IPS-20b (cell line): ENCODE measurements around the gene CEBPA.

Source experiments
- H3K27ac ChIP-seq: one replicate; pipeline ENCODE4 v1.5.1; 2013; ENCODE audit warnings: low read length
- H3K27me3 ChIP-seq: 2 replicates; pipeline ENCODE4 v1.6.1; 2013; ENCODE audit warnings: mild to moderate bottlenecking, low read length, inconsistent platforms; ENCODE audit not compliant: insufficient read depth
- H3K36me3 ChIP-seq: 2 replicates; pipeline ENCODE4 v1.6.1; 2013; ENCODE audit warnings: low read depth, mild to moderate bottlenecking, inconsistent platforms, low read length, moderate library complexity; ENCODE audit not compliant: insufficient read depth
- H3K4me1 ChIP-seq: 2 replicates; pipeline ENCODE4 v1.6.1; 2013; ENCODE audit warnings: mild to moderate bottlenecking, control low read depth, inconsistent platforms, low read length, moderate library complexity; ENCODE audit not compliant: insufficient read depth
- H3K4me3 ChIP-seq: 2 replicates; pipeline ENCODE4 v1.5.1; 2013; ENCODE audit warnings: mild to moderate bottlenecking, low read length, inconsistent platforms
- H3K9ac ChIP-seq: 2 replicates; pipeline ENCODE4 v1.6.1; 2013; ENCODE audit warnings: low read depth, mild to moderate bottlenecking, inconsistent platforms, low read length, moderate library complexity
- H3K9me3 ChIP-seq: 2 replicates; pipeline ENCODE4 v1.6.1; 2013; ENCODE audit warnings: mild to moderate bottlenecking, low read depth, low read length, inconsistent platforms; ENCODE audit not compliant: insufficient read depth

CEBPA gene

DNA sequence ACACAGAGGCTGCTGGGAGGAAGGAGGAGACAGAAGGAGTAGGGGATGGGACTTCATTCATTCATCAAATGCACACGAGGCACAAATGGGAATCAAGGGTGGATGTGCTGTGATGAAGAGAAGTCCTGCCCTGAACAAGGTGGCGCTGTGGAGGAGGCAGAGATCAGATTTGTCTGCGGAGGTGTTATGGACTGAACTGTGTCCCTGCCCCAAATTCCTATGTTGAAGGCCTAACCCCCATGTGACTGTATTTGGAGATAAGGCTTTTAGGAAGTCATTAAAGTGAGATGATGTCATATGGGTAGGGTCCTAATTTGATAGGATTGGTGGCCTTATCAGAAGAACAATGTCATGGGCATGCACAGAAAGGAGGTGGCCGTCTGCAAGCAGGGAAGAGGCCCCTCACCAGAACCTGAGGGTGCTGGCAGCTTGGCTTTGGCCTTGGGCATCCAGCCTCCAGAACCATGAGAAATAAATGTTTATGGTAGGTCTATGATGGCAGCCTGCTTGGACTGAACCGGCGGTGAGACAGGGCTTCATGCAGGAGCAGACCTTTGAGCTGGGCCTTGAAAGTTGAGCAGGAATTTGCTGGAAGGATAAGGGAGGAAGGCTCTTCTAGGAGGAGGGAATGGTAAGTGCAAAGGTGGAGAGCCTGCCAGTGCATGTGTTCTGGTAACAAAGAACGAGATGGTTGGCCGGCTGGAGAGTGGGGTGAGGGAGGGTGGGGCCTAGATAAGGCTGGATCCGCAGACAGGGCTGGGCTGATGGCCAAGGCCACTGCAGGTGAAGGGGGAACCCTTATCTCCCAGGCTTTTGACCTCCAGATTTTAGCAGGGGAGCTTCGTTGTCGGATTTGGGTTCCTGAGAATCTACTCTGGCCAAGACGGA lies 2.7 kb upstream of the CEBPA start:
- Histone ChIP-seq H3K9ac (no peak overlapping the region), H3K27ac (no peak overlapping the region), H3K4me1 (peaks cover 4% of the 10 kb centered on the region; the same call in 1 of the 2 replicates), H3K9me3 (no peaks in the 10 kb centered on the region), H3K27me3 (peaks cover 48% of the 10 kb centered on the region), H3K4me3 (no peak overlapping the region), H3K36me3 (no peaks in the 10 kb centered on the region)

DNA sequence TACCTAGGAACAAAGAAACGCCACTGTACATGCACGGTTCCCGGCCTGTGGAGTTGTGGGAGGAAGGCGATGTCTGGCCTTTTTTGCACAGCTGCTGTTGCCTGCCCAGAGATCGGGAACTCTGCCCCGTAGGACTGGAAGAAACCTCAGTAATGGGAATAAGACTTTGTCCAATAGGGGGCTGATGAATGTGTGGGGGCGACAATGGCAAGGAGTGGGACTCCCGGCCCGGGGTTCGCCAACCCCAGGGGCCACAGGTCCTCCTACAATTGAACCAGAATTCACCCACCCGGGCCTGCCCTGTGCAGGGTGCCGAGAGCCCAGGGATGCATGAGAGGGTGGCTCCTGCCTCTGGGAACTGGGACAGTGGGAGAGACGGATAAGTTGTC lies 2.0 kb upstream of the CEBPA start:
- H3K27me3 ChIP-seq = peaks cover 55% of the 10 kb centered on the region
- no peak overlapping the region for H3K4me3 ChIP-seq
- no peaks in the 10 kb centered on the region for H3K36me3 ChIP-seq
- no peaks in the 10 kb centered on the region for H3K9me3 ChIP-seq
- no peak overlapping the region for H3K9ac ChIP-seq
- H3K4me1 ChIP-seq = peaks cover 4% of the 10 kb centered on the region; the same call in 1 of the 2 replicates
- H3K27ac ChIP-seq = no peak overlapping the region

DNA sequence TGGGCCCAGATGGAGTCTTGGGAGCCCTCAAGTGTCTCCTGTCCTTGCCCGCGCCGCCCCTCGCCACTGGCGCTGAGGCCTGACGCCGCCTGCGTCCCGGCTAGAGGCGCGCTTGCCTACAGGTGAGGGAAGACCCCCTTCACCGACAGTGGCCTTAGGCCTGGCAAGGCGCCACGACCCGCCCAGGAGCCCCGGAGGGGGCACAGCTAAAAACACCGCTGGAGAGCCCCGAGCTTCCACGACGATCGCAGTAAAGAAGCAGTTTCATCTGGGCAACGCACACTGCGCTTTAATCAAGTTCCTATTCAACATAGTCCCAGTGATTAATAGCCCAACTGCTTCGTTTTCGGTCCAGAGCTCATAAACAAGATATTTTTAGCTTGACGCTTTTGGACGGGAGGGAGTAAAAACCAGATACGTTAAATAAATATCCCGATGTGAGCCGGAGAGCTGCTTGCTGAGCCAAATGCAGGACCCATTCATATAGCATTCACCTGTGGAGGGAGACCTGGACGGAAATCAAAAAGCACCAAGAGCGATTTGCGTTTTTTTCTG lies 1.5 kb upstream of the CEBPA start:
- Histone ChIP-seq H3K9me3 (no peaks in the 10 kb centered on the region), H3K9ac (peak overlapping the region; percentile 56; the same call in 1 of the 2 replicates), H3K27me3 (peaks cover 60% of the 10 kb centered on the region), H3K4me3 (peak overlapping the region; percentile 70), H3K27ac (no peak overlapping the region), H3K36me3 (no peaks in the 10 kb centered on the region), H3K4me1 (peaks cover 4% of the 10 kb centered on the region; the same call in 1 of the 2 replicates)

DNA sequence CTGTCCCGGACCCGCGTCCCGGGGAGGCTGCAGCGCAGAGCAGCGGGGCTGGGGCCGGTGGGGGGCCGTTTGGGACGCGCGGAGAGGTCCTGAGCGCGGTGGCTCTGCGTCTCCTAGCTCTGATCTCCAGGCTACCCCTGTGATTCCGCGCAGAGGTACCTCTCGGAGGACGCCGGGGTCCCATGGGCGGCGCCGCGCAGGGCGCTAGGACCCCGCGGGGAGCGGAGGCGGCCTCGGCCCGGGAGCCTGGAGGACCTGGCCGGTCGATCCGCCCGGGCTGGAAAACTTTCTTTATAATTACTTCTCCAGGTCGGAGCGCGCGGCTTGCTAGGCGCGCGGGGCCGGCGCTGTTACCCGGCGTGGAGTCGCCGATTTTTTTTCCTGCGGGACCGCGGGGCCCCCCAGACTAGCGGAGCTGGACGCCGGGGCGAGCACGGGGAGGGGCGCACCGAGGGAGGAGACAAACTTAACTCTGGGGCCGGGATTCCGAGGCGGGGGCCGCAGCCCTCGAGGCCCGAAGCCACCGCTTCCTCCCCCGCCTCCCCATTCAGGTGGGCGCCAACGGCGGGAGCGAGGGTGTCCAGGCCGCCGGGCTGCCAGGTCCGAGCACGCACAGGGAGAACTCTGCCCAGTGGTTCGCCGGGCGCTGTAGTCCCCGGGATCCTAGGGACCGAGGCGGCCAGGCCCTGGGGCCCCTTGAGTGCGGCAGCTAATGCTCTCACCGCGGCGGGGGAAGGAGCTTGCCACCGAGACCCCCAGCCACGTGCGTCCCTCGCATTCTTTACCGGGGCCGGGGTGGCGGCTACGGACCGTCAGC lies 848 bp upstream of the CEBPA start:
- no peaks in the 10 kb centered on the region for H3K9me3 ChIP-seq
- no peaks in the 10 kb centered on the region for H3K36me3 ChIP-seq
- H3K27ac ChIP-seq = no peak overlapping the region
- H3K4me3 ChIP-seq = peak overlapping the region; percentile 70
- peak overlapping the region; percentile 56; the same call in 1 of the 2 replicates for H3K9ac ChIP-seq
- H3K27me3 ChIP-seq = peaks cover 67% of the 10 kb centered on the region
- peaks cover 4% of the 10 kb centered on the region; the same call in 1 of the 2 replicates for H3K4me1 ChIP-seq

DNA sequence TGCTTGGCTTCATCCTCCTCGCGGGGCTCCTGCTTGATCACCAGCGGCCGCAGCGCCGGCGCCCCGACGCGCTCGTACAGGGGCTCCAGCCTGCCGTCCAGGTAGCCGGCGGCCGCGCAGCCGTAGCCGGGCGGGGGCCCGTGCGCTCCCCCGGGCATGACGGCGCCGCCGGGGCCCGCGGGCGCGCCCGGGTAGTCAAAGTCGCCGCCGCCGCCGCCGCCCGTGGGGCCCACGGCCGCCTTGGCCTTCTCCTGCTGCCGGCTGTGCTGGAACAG lies 497 bp downstream of the CEBPA start:
- peaks cover 80% of the 10 kb centered on the region for H3K27me3 ChIP-seq
- H3K4me1 ChIP-seq = peaks cover 4% of the 10 kb centered on the region; the same call in 1 of the 2 replicates
- H3K4me3 ChIP-seq = peak overlapping the region; percentile 42; the same call in 1 of the 2 replicates
- H3K36me3 ChIP-seq = no peaks in the 10 kb centered on the region
- H3K27ac ChIP-seq = no peak overlapping the region
- H3K9ac ChIP-seq = no peak overlapping the region
- H3K9me3 ChIP-seq = no peaks in the 10 kb centered on the region

DNA sequence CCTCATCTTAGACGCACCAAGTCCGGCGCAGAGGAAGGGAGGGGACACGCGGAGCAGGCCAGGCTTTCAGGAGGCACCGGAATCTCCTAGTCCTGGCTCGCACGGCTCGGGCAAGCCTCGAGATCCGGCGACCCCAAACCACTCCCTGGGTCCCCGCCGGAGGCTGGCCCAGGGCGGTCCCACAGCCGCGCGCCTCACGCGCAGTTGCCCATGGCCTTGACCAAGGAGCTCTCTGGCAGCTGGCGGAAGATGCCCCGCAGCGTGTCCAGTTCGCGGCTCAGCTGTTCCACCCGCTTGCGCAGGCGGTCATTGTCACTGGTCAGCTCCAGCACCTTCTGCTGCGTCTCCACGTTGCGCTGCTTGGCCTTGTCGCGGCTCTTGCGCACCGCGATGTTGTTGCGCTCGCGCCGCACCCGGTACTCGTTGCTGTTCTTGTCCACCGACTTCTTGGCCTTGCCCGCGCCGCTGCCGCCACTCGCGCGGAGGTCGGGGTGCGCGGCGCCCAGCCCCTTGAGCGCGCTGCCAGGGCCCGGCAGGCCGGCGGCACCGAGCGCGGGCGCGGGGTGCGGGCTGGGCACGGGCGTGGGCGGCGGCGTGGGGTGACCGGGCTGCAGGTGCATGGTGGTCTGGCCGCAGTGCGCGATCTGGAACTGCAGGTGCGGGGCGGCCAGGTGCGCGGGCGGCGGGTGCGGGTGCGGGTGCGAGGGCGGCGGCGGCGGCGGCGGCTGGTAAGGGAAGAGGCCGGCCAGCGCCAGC lies 1.0 kb downstream of the CEBPA start:
- no peaks in the 10 kb centered on the region for H3K36me3 ChIP-seq
- H3K4me1 ChIP-seq = peaks cover 4% of the 10 kb centered on the region; the same call in 1 of the 2 replicates
- H3K4me3 ChIP-seq = peak overlapping the region; percentile 61
- peaks cover 80% of the 10 kb centered on the region for H3K27me3 ChIP-seq
- H3K27ac ChIP-seq = no peak overlapping the region
- no peak overlapping the region for H3K9ac ChIP-seq
- no peaks in the 10 kb centered on the region for H3K9me3 ChIP-seq

DNA sequence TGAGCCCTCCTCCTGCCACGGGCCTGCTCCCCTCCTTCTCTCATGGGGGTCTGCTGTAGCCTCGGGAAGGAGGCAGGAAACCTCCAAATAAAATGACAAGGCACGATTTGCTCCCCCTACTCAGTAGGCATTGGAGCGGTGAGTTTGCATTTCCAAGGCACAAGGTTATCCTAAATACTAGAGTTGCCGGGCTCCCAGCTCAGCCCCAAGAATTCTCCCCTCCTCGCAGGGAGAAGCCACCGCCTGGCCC lies 1.5 kb downstream of the CEBPA start:
- peaks cover 4% of the 10 kb centered on the region; the same call in 1 of the 2 replicates for H3K4me1 ChIP-seq
- peak overlapping the region; percentile 61 for H3K4me3 ChIP-seq
- H3K9ac ChIP-seq = no peak overlapping the region
- H3K27ac ChIP-seq = no peak overlapping the region
- H3K27me3 ChIP-seq = peaks cover 80% of the 10 kb centered on the region
- H3K9me3 ChIP-seq = no peaks in the 10 kb centered on the region
- no peaks in the 10 kb centered on the region for H3K36me3 ChIP-seq

DNA sequence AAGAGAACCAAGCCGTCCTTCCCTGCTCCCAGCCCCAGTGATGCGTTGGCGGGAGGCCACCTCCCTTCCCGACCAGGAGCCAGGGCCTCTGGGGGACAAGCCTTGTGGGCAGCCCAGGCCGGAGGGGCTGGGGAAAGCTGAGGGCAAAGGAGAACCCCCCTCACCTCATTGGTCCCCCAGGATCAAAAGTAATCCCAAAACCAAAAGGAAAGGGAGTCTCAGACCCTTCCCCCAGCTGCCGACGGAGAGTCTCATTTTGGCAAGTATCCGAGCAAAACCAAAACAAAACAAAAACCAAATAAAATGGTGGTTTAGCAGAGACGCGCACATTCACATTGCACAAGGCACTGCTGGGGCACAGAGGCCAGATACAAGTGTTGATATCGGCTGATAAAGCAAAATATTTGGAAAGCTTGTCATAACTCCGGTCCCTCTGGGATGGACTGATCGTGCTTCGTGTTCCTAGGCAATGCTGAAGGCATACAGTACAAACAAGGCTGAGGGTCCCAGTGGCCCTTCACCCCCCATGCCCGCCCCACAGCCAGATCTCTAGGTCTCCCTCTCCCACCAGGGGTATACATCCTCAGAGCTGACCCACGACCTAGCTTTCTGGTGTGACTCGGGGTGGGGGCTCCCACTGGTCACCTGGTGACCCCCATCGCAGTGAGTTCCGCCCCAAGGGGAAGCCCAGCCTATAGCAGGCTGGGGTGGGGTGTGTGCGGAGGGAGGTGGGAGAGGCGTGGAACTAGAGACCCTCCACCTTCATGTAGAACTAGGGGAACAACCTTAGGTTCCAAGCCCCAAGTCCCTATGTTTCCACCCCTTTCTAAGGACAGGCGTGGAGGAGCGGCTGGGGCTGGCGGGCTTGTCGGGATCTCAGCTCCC lies 2.1 kb downstream of the CEBPA start:
- Histone ChIP-seq H3K27ac (no peak overlapping the region), H3K27me3 (peaks cover 76% of the 10 kb centered on the region), H3K4me3 (peak overlapping the region; percentile 61; the same call in 1 of the 2 replicates), H3K4me1 (peaks cover 4% of the 10 kb centered on the region; the same call in 1 of the 2 replicates), H3K36me3 (no peaks in the 10 kb centered on the region), H3K9me3 (no peaks in the 10 kb centered on the region), H3K9ac (no peak overlapping the region)

DNA sequence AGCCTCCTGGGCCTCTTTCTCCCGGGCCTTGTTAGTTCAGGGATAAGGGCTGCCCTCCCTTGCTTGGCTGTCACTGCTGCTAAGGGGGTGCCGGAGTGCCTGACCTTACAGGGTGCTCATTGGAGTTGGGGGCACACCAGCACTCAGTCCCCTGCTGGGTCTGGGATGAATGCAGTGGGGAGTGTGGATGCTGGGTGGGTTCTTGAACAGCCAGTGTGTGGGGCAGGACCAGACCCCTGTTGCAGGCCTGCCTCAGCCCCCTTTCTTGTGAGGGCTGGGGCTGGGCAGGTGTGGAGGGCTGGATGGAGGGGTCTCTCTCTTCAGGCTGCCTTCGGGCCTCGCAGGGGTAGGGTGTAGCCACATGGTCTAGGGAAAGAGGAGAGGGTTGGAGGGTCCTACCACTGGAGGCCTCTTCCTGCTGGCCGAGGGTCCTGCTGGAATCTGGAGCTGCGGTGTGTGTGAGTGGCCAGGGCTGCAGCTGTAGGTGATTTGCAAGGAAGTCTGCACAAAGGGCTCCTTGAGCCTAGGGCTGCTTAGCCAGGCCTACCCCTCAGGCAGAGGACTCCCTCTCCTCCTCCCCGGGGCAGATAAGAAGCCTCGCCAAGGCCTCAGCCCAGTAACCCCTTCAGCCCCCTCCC lies 3.2 kb downstream of the CEBPA start:
- Histone ChIP-seq H3K36me3 (no peaks in the 10 kb centered on the region), H3K27ac (no peak overlapping the region), H3K9ac (no peak overlapping the region), H3K4me1 (peaks cover 4% of the 10 kb centered on the region; the same call in 1 of the 2 replicates), H3K4me3 (no peak overlapping the region), H3K27me3 (peaks cover 66% of the 10 kb centered on the region), H3K9me3 (no peaks in the 10 kb centered on the region)

DNA sequence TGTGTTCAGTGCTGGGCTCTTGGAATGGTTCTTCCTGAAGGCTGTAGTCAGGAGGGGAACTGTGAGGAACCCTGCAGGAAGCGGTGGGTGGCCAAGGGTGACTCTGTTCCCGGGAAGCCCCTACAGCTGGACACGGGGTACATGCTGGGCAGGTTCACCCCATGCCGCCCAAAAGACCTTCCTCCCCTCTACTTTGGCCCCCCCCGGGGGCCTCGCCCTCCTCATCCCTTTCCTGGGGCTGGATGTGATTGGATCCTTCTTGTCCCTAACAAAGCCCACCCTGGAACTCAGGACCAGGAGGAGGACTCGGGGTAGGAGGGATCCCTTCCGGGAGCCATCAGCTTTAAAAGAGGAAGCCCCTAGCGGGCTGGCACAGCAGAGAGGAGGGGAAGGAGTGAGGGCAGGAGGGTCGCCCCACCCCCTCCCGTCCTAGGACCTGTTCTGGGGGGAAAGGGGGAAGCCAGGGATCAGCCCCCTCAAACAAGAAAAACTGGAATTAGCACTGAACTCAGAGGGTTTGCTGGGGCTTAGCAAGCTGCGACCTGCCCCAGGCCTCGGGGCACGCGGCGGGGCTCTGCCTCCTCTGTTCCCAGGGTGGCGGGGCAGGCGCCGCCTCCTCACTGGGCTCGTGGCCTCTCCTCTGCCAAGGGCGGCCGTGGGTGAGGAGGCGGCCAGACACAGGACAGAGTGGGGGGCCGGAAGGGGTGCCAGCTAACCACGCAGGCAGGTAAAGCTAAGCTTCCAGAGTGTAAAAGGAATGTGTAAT lies 4.0 kb downstream of the CEBPA start:
- Histone ChIP-seq H3K9ac (no peak overlapping the region), H3K9me3 (no peaks in the 10 kb centered on the region), H3K4me3 (no peak overlapping the region), H3K27me3 (peaks cover 57% of the 10 kb centered on the region), H3K4me1 (no peaks in the 10 kb centered on the region), H3K36me3 (no peaks in the 10 kb centered on the region), H3K27ac (no peak overlapping the region)
